HepG2 (cell line): Measurements from ENCODE around the gene POC1B. TPM values are rescaled to one million over a fixed set of nuclear protein-coding genes. Genes with fewer than 3 reads are reported as not detected.

Experiments used
- AKAP8 ChIP-seq: sonication (generic); formaldehyde crosslinking; IDR thresholded peaks from 2 replicates; pipeline ENCODE4 v1.5.1; 2020; ENCODE audit warnings: mild to moderate bottlenecking, missing genetic modification reagents
- CEBPB ChIP-seq: IDR thresholded peaks from 2 replicates; pipeline ENCODE4 v1.6.1; 2011; ENCODE audit warnings: low read depth, low read length, improper control_type of control experiment, borderline replicate concordance
- ETV6 ChIP-seq: sonication (generic); formaldehyde crosslinking; conservative IDR thresholded peaks from 2 replicates; pipeline ENCODE4 v1.4.0; 2020; ENCODE audit warnings: missing genetic modification reagents
- GATAD2A ChIP-seq: IDR thresholded peaks from 2 replicates; pipeline ENCODE4 v1.6.1; 2016
- IRX3 ChIP-seq: sonication (generic); formaldehyde crosslinking; IDR thresholded peaks from 2 replicates; pipeline ENCODE4 v1.8.1; 2023; ENCODE audit warnings: mild to moderate bottlenecking, low read depth, missing genetic modification reagents, borderline replicate concordance
- NFE2 ChIP-seq: sonication (generic); formaldehyde crosslinking; IDR thresholded peaks from 2 replicates; pipeline ENCODE4 v1.4.0; 2020; ENCODE audit warnings: missing genetic modification reagents
- NFIC ChIP-seq: IDR thresholded peaks from 2 replicates; pipeline ENCODE4 v1.6.1; 2012; ENCODE audit warnings: mild to moderate bottlenecking, low read length, inconsistent platforms
- PLRG1 ChIP-seq: fragments of 450-650 bp; conservative IDR thresholded peaks from 2 replicates; pipeline ENCODE4 v1.6.1; 2016
- SP5 ChIP-seq: IDR thresholded peaks from 2 replicates; pipeline ENCODE4 v1.6.1; 2016; ENCODE audit warnings: low read depth, borderline replicate concordance
- TOE1 ChIP-seq: sonication (generic); formaldehyde crosslinking; IDR thresholded peaks from 2 replicates; pipeline ENCODE4 v1.4.0; 2020; ENCODE audit warnings: mild to moderate bottlenecking, missing genetic modification reagents
- YEATS2 ChIP-seq: sonication (generic); formaldehyde crosslinking; IDR thresholded peaks from 2 replicates; pipeline ENCODE4 v1.4.0; 2020; ENCODE audit warnings: missing genetic modification reagents, borderline replicate concordance
- ZFP36 ChIP-seq: fragments of 150-350 bp; IDR thresholded peaks from 2 replicates; pipeline ENCODE4 v1.6.1; 2018; ENCODE audit warnings: borderline replicate concordance, low read length, low read depth; ENCODE audit not compliant: partially characterized antibody
- ZFX ChIP-seq: sonication (generic); formaldehyde crosslinking; IDR thresholded peaks from 2 replicates; pipeline ENCODE4 v1.4.0; 2020; ENCODE audit warnings: mild to moderate bottlenecking, low read depth, missing genetic modification reagents, moderate library complexity
- ZNF138 ChIP-seq: sonication (generic); formaldehyde crosslinking; IDR thresholded peaks from 2 replicates; pipeline ENCODE4 v1.5.0; 2020; ENCODE audit warnings: mild to moderate bottlenecking, low read depth, missing genetic modification reagents
- ZNF367 ChIP-seq: sonication (generic); formaldehyde crosslinking; IDR thresholded peaks from 2 replicates; pipeline ENCODE4 v1.4.0; 2020; ENCODE audit warnings: missing genetic modification reagents, borderline replicate concordance
- ZNF792 ChIP-seq: IDR thresholded peaks from 2 replicates; pipeline ENCODE4 v1.6.1; 2016
- ZNF841 ChIP-seq: sonication (generic); formaldehyde crosslinking; IDR thresholded peaks from 2 replicates; pipeline ENCODE4 v1.8.1; 2023; ENCODE audit warnings: missing genetic modification reagents, borderline replicate concordance
- ZSCAN12 ChIP-seq: sonication (generic); formaldehyde crosslinking; IDR thresholded peaks from 2 replicates; pipeline ENCODE4 v1.9.0; 2021; ENCODE audit warnings: mild to moderate bottlenecking, missing genetic modification reagents
- ZSCAN21 ChIP-seq: sonication (generic); formaldehyde crosslinking; IDR thresholded peaks from 2 replicates; pipeline ENCODE4 v1.8.0; 2022; ENCODE audit warnings: mild to moderate bottlenecking, missing genetic modification reagents, moderate library complexity, borderline replicate concordance
- ZSCAN22 ChIP-seq: sonication (generic); formaldehyde crosslinking; IDR thresholded peaks from 2 replicates; pipeline ENCODE4 v1.4.0; 2020; ENCODE audit warnings: mild to moderate bottlenecking, missing genetic modification reagents
- polyA plus RNA-seq, 8 experiments: library from polyadenylated mRNA; depleted of rRNA in 3 of 8; stranded (reverse) in 7 of 8; unstranded in 1 of 8; fragments of >200 nt; fragmentation: Illumina TruSeq in 4 of 8; extraction: Trizol in 4 of 8; gene quantifications; 2 replicates each; pipeline versions ENCODE4 v1.2.1 to v1.2.3, GENCODE V29; 2011 to 2016; ENCODE audit warnings: low read depth in 4 of 8, missing spikeins in 1 of 8, mixed read lengths in 1 of 8; ENCODE audit not compliant: insufficient read depth in 1 of 8
- total RNA-seq, 5 experiments: library from RNA; depleted of rRNA; stranded (reverse); fragments of >200 nt; fragmentation: Illumina TruSeq; extraction: Trizol; gene quantifications; 2 replicates each; pipeline ENCODE4 v1.2.3, GENCODE V29; 2016; ENCODE audit warnings: low read depth in 1 of 5
- TF ChIP-seq, protein P1 (sequence below): IDR thresholded peaks from 2 replicates; pipeline ENCODE4 v1.4.0; 2020; ENCODE audit warnings: mild to moderate bottlenecking, missing genetic modification reagents
- TF ChIP-seq, protein P2 (sequence below): sonication (generic); formaldehyde crosslinking; IDR thresholded peaks from 2 replicates; pipeline ENCODE4 v1.4.0; 2020; ENCODE audit warnings: missing genetic modification reagents
- TF ChIP-seq, protein P3 (sequence below): sonication (generic); formaldehyde crosslinking; IDR thresholded peaks from 2 replicates; pipeline ENCODE4 v1.9.0; 2022; ENCODE audit warnings: low read depth, missing genetic modification reagents

The POC1B gene
- total and polyA plus RNA-seq, 2 of the 13 experiments (the other 11 are each of a cell fraction or from before 2014, with no cell fraction given) = 9.3 to 11.0 TPM

DNA sequence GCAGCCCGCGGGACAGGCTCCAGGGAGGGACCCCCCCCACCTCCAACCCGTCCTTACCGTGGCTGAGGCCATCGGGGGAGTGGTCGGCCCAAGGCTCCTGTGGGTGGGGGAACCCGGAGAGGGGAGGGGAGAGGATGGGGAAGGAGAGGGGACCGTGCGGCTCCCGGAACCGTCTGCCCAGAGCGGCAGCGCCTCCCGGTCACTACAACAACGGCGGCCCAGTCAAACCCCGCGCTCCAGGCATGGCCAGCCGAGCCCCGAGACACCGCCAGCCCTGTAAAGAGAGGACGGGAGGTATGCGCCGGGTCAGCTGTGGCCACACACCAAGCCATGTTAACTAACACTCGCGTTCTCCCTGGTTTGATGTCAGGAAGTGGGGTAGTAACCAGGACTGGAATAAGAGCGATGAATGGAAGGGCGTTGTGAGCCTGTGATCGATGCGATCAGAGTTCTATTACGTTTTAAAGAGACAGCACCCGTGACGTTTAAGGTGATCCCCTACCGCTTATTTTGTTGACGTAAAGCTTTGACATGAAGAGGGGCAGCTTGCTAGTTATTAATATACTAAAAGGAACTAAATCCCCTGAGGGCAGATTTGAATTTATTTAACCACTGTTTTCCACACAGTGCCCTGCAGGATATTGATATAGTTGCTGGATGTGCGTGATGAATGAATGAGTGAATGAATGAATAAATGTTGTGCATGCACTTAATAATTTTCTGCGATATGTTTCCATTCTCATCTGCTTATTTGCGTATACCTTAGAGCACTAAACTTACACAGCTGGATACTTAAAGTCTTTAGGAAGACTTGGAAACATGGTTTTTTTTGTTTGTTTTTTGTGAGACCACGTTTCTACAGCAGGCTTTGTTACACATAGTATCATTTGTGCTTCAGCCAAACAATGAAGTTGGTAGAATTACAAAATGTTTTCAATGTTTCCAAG is at the start of gene POC1B (continued):
- TF ChIP-seq ZNF367 (CRISPR knock-in tag) (no peak), PLRG1 (no peak), ZSCAN12 (CRISPR knock-in tag) (no peak), ZSCAN22 (no peak), CEBPB (no peak), ETV6 (CRISPR knock-in tag) (no peak), IRX3 (CRISPR knock-in tag) (peak; percentile 68; the same call in 1 of the 2 replicates), ZNF138 (CRISPR knock-in tag) (0 out of 2 replicates have a peak, but pooled peaks have one; percentile 55), ZFX (CRISPR knock-in tag) (peak; percentile 83), ZFP36 (no peak), GATAD2A (CRISPR knock-in tag) (peak; percentile 67), TOE1 (CRISPR knock-in tag) (no peak), ZNF841 (peak; percentile 69; the same call in 1 of the 2 replicates), YEATS2 (CRISPR knock-in tag) (peak; percentile 82), SP5 (CRISPR knock-in tag) (no peak), NFE2 (CRISPR knock-in tag) (no peak), NFIC (no peak), ZNF792 (CRISPR knock-in tag) (no peak), AKAP8 (no peak), ZSCAN21 (CRISPR knock-in tag) (no peak; the same call in 1 of the 2 replicates)
- TF ChIP-seq, protein P1, sequence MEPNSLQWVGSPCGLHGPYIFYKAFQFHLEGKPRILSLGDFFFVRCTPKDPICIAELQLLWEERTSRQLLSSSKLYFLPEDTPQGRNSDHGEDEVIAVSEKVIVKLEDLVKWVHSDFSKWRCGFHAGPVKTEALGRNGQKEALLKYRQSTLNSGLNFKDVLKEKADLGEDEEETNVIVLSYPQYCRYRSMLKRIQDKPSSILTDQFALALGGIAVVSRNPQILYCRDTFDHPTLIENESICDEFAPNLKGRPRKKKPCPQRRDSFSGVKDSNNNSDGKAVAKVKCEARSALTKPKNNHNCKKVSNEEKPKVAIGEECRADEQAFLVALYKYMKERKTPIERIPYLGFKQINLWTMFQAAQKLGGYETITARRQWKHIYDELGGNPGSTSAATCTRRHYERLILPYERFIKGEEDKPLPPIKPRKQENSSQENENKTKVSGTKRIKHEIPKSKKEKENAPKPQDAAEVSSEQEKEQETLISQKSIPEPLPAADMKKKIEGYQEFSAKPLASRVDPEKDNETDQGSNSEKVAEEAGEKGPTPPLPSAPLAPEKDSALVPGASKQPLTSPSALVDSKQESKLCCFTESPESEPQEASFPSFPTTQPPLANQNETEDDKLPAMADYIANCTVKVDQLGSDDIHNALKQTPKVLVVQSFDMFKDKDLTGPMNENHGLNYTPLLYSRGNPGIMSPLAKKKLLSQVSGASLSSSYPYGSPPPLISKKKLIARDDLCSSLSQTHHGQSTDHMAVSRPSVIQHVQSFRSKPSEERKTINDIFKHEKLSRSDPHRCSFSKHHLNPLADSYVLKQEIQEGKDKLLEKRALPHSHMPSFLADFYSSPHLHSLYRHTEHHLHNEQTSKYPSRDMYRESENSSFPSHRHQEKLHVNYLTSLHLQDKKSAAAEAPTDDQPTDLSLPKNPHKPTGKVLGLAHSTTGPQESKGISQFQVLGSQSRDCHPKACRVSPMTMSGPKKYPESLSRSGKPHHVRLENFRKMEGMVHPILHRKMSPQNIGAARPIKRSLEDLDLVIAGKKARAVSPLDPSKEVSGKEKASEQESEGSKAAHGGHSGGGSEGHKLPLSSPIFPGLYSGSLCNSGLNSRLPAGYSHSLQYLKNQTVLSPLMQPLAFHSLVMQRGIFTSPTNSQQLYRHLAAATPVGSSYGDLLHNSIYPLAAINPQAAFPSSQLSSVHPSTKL (CRISPR knock-in tag) = peak; percentile 71; the same call in 1 of the 2 replicates
- TF ChIP-seq, protein P2, sequence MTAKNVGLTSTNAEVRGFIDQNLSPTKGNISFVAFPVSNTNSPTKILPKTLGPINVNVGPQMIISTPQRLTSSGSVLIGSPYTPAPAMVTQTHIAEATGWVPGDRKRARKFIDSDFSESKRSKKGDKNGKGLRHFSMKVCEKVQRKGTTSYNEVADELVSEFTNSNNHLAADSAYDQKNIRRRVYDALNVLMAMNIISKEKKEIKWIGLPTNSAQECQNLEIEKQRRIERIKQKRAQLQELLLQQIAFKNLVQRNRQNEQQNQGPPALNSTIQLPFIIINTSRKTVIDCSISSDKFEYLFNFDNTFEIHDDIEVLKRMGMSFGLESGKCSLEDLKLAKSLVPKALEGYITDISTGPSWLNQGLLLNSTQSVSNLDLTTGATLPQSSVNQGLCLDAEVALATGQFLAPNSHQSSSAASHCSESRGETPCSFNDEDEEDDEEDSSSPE = peak; percentile 88
- TF ChIP-seq, protein P3, sequence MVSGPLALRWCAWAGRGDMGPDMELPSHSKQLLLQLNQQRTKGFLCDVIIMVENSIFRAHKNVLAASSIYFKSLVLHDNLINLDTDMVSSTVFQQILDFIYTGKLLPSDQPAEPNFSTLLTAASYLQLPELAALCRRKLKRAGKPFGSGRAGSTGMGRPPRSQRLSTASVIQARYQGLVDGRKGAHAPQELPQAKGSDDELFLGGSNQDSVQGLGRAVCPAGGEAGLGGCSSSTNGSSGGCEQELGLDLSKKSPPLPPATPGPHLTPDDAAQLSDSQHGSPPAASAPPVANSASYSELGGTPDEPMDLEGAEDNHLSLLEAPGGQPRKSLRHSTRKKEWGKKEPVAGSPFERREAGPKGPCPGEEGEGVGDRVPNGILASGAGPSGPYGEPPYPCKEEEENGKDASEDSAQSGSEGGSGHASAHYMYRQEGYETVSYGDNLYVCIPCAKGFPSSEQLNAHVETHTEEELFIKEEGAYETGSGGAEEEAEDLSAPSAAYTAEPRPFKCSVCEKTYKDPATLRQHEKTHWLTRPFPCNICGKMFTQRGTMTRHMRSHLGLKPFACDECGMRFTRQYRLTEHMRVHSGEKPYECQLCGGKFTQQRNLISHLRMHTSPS (CRISPR knock-in tag) = no peak
